ENCODE data around the gene FRK.
"Not testable (repeated sequence)": the region's sequence is repeated elsewhere in the genome, so short reads cannot be mapped to it uniquely, and the experiment has no call there.

FRK gene

DNA sequence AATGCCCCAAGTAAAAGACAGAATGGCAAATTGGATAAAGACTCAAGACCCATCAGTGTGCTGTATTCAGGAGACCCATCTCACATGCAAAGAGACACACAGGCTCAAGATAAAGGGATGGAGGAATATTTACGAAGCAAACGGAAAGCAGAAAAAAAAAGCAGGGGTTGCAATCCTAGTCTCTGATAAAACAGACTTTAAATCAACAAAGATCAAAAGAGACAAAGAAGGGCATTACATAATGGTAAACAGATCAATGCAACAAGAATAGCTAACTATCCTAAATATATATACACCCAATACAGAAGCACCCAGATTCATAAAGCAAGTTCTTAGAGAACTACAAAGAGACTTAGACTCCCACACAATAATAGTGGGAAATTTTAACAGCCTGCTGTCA lies 123.2 kb downstream of the FRK start:
- H3K4ac ChIP-seq (ENCODE audit: low read depth, low read length); H4K8ac ChIP-seq (ENCODE audit: low read depth, low read length); H2BK5ac ChIP-seq (ENCODE audit: low read length); H3K23ac ChIP-seq (ENCODE audit: low read length); H3K79me1 ChIP-seq (ENCODE audit: low read length); H4K5ac ChIP-seq (ENCODE audit: low read length); H3K36me3 ChIP-seq (ENCODE audit: control insufficient read depth, insufficient read depth, low read length); H2AK5ac ChIP-seq (ENCODE audit: low read length); H3K79me2 ChIP-seq (ENCODE audit: control insufficient read depth, insufficient read depth, low read length); H2BK15ac ChIP-seq (replicated peaks; ENCODE audit: low read depth); DNase-seq; H3K27ac ChIP-seq (ENCODE audit: low read depth, low read length); H3K4me2 ChIP-seq (ENCODE audit: low read length); H3K18ac ChIP-seq (ENCODE audit: low read length); H3K27me3 ChIP-seq (ENCODE audit: insufficient read depth, low read length, poor library complexity); H3K9ac ChIP-seq (ENCODE audit: low read length); H3K56ac ChIP-seq (ENCODE audit: low read length); H2BK120ac ChIP-seq (ENCODE audit: low read depth, low read length); H3K4me1 ChIP-seq (ENCODE audit: control insufficient read depth, low read depth, low read length); H3K4me3 ChIP-seq (ENCODE audit: low read length): not testable (repeated sequence)
- WGBS (ENCODE audit: extremely low coverage, insufficient coverage, low lambda C conversion rate) = no CpG with 5 or more reads among the region's 2 CpGs

DNA sequence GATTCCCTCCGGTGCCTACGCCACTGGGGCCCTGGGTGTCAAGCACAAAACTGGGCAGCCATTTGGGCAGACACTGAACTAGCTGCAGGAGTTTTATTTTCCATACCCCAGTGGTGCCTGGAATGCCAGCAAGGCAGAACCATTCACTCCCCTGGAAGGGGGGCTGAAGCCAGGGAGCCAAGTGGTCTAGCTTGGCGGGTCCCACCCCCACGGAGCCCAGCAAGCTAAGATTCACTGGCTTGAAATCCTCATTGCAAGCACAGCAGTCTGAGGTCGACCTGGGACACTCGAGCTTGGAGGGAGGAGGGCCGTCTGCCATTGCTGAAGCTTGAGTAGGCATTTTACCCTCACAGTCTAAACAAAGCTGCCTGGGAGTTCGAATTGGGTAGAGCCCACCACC lies 125.3 kb downstream of the FRK start:
- no peaks in the 10 kb centered on the region for H3K4me1 ChIP-seq (ENCODE audit: control insufficient read depth, low read depth, low read length)
- no peaks in the 10 kb centered on the region for H3K27me3 ChIP-seq (ENCODE audit: insufficient read depth, low read length, poor library complexity)
- H3K23ac ChIP-seq (ENCODE audit: low read length) = no peak overlapping the region
- no peak overlapping the region for H2BK120ac ChIP-seq (ENCODE audit: low read depth, low read length)
- no peaks in the 10 kb centered on the region for H3K36me3 ChIP-seq (ENCODE audit: control insufficient read depth, insufficient read depth, low read length)
- H3K4ac ChIP-seq (ENCODE audit: low read depth, low read length) = no peak overlapping the region
- H4K8ac ChIP-seq (ENCODE audit: low read depth, low read length) = no peak overlapping the region
- WGBS (ENCODE audit: extremely low coverage, insufficient coverage, low lambda C conversion rate) = no CpG with 5 or more reads among the region's 8 CpGs
- H2BK15ac ChIP-seq (replicated peaks; ENCODE audit: low read depth) = no peak overlapping the region
- H3K9ac ChIP-seq (ENCODE audit: low read length) = no peak overlapping the region
- no peak overlapping the region for H3K56ac ChIP-seq (ENCODE audit: low read length)
- no peak for DNase-seq
- H3K4me3 ChIP-seq (ENCODE audit: low read length) = no peak overlapping the region
- H2BK5ac ChIP-seq (ENCODE audit: low read length) = no peak overlapping the region
- H3K4me2 ChIP-seq (ENCODE audit: low read length) = no peak overlapping the region
- H3K27ac ChIP-seq (ENCODE audit: low read depth, low read length) = no peak overlapping the region
- no peak overlapping the region for H3K18ac ChIP-seq (ENCODE audit: low read length)
- H4K5ac ChIP-seq (ENCODE audit: low read length) = no peak overlapping the region
- no peaks in the 10 kb centered on the region for H3K79me2 ChIP-seq (ENCODE audit: control insufficient read depth, insufficient read depth, low read length)
- no peaks in the 10 kb centered on the region for H3K79me1 ChIP-seq (ENCODE audit: low read length)
- H2AK5ac ChIP-seq (ENCODE audit: low read length) = no peak overlapping the region

DNA sequence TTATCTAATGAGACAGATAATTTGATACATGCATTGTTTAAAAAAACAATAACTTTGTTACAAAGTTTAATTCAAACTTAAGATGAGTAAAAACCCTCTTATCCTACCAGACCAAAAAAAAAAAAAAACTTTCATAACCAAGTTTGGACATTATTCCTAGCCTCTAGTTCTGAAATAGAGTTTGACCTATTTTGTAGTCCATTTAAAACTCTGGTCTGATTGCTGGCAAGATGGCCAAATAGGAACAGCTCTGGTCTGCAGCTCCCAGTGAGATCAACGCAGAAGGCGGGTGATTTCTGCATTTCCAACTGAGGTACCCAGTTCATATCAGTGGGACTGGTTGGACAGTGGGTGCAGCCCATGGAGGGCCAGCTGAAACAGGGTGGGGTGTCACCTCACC lies 125.9 kb downstream of the FRK start:
- Histone ChIP-seq H3K79me1 (ENCODE audit: low read length) (no peaks in the 10 kb centered on the region), H4K8ac (ENCODE audit: low read depth, low read length) (no peak overlapping the region), H3K4ac (ENCODE audit: low read depth, low read length) (no peak overlapping the region), H3K27me3 (ENCODE audit: insufficient read depth, low read length, poor library complexity) (no peaks in the 10 kb centered on the region), H3K18ac (ENCODE audit: low read length) (no peak overlapping the region), H3K4me1 (ENCODE audit: control insufficient read depth, low read depth, low read length) (no peaks in the 10 kb centered on the region), H3K56ac (ENCODE audit: low read length) (no peak overlapping the region), H3K4me3 (ENCODE audit: low read length) (no peak overlapping the region), H3K9ac (ENCODE audit: low read length) (no peak overlapping the region), H3K4me2 (ENCODE audit: low read length) (no peak overlapping the region), H2AK5ac (ENCODE audit: low read length) (no peak overlapping the region), H4K5ac (ENCODE audit: low read length) (no peak overlapping the region), H2BK15ac (replicated peaks; ENCODE audit: low read depth) (no peak overlapping the region), H2BK5ac (ENCODE audit: low read length) (no peak overlapping the region), H3K23ac (ENCODE audit: low read length) (no peak overlapping the region), H2BK120ac (ENCODE audit: low read depth, low read length) (no peak overlapping the region), H3K36me3 (ENCODE audit: control insufficient read depth, insufficient read depth, low read length) (no peaks in the 10 kb centered on the region), H3K27ac (ENCODE audit: low read depth, low read length) (no peak overlapping the region), H3K79me2 (ENCODE audit: control insufficient read depth, insufficient read depth, low read length) (no peaks in the 10 kb centered on the region)
- WGBS (ENCODE audit: extremely low coverage, insufficient coverage, low lambda C conversion rate) = no CpG with 5 or more reads among the region's 2 CpGs
- no peak for DNase-seq

DNA sequence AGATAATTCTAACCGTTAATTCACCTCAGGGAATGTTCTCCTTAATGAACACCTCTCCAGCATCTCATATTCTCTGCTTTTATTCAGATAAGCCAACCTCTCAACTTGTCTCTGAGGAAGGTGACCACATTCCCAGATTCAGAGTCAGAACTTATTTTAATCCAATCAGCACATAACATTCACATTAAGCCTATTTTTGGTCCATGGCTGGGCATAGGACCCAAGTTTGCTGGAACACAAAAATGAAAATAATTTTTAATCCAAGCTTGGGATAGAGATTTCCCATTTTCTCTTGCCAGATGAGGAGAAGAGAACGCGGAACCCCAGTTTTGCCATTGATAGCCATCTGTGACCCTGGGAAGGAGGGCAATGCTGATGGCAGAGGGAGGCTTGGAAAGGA lies 126.5 kb downstream of the FRK start:
- H3K4ac ChIP-seq (ENCODE audit: low read depth, low read length) = no peak overlapping the region

DNA sequence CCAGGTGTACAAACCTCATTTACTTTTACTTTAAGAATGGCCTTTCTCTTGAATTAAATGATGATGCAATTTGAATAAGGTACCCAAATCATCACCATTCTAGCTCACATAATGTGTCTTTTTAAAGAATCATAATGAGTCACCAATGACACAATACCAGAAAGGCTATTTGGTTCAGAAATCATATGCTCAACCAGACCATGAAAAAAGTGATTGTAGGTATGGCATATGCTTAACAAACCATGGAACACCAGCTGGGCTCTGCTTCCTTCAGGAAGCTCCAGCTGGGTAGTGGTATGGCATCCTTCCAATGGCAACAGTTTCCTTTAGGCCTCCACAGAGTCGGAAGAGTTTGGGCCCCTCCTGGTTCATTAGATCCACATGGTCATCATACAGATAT lies 128.2 kb downstream of the FRK start:
- Histone ChIP-seq H2BK120ac (ENCODE audit: low read depth, low read length) (no peak overlapping the region), H3K27me3 (ENCODE audit: insufficient read depth, low read length, poor library complexity) (no peaks in the 10 kb centered on the region), H3K4me3 (ENCODE audit: low read length) (no peak overlapping the region), H3K9ac (ENCODE audit: low read length) (no peak overlapping the region), H2AK5ac (ENCODE audit: low read length) (no peak overlapping the region), H3K4me2 (ENCODE audit: low read length) (no peak overlapping the region), H3K4me1 (ENCODE audit: control insufficient read depth, low read depth, low read length) (no peaks in the 10 kb centered on the region), H2BK5ac (ENCODE audit: low read length) (no peak overlapping the region), H4K5ac (ENCODE audit: low read length) (no peak overlapping the region), H3K36me3 (ENCODE audit: control insufficient read depth, insufficient read depth, low read length) (no peaks in the 10 kb centered on the region), H3K18ac (ENCODE audit: low read length) (no peak overlapping the region), H4K8ac (ENCODE audit: low read depth, low read length) (no peak overlapping the region), H3K27ac (ENCODE audit: low read depth, low read length) (no peak overlapping the region), H3K23ac (ENCODE audit: low read length) (no peak overlapping the region), H3K79me1 (ENCODE audit: low read length) (no peaks in the 10 kb centered on the region), H3K56ac (ENCODE audit: low read length) (no peak overlapping the region), H2BK15ac (replicated peaks; ENCODE audit: low read depth) (no peak overlapping the region), H3K4ac (ENCODE audit: low read depth, low read length) (no peak overlapping the region), H3K79me2 (ENCODE audit: control insufficient read depth, insufficient read depth, low read length) (no peaks in the 10 kb centered on the region)
- no CpG with 5 or more reads among the region's 1 CpG for WGBS (ENCODE audit: extremely low coverage, insufficient coverage, low lambda C conversion rate)
- DNase-seq = no peak

More for the DNA sequence above, 126.5 kb downstream of the FRK start:
- no CpG with 5 or more reads among the region's 3 CpGs for WGBS (ENCODE audit: extremely low coverage, insufficient coverage, low lambda C conversion rate)
- H3K9ac ChIP-seq (ENCODE audit: low read length) = no peak overlapping the region
- no peak overlapping the region for H2BK15ac ChIP-seq (replicated peaks; ENCODE audit: low read depth)
- no peak overlapping the region for H2BK5ac ChIP-seq (ENCODE audit: low read length)
- no peak overlapping the region for H3K18ac ChIP-seq (ENCODE audit: low read length)
- H3K27me3 ChIP-seq (ENCODE audit: insufficient read depth, low read length, poor library complexity) = no peaks in the 10 kb centered on the region
- no peak overlapping the region for H3K23ac ChIP-seq (ENCODE audit: low read length)
- no peak overlapping the region for H3K4me2 ChIP-seq (ENCODE audit: low read length)
- H4K5ac ChIP-seq (ENCODE audit: low read length) = no peak overlapping the region
- H3K36me3 ChIP-seq (ENCODE audit: control insufficient read depth, insufficient read depth, low read length) = no peaks in the 10 kb centered on the region
- H2AK5ac ChIP-seq (ENCODE audit: low read length) = no peak overlapping the region
- no peaks in the 10 kb centered on the region for H3K4me1 ChIP-seq (ENCODE audit: control insufficient read depth, low read depth, low read length)
- H4K8ac ChIP-seq (ENCODE audit: low read depth, low read length) = no peak overlapping the region
- H2BK120ac ChIP-seq (ENCODE audit: low read depth, low read length) = no peak overlapping the region
- no peak overlapping the region for H3K27ac ChIP-seq (ENCODE audit: low read depth, low read length)
- no peaks in the 10 kb centered on the region for H3K79me2 ChIP-seq (ENCODE audit: control insufficient read depth, insufficient read depth, low read length)
- H3K79me1 ChIP-seq (ENCODE audit: low read length) = no peaks in the 10 kb centered on the region
- no peak overlapping the region for H3K56ac ChIP-seq (ENCODE audit: low read length)
- H3K4me3 ChIP-seq (ENCODE audit: low read length) = no peak overlapping the region
- no peak for DNase-seq

DNA sequence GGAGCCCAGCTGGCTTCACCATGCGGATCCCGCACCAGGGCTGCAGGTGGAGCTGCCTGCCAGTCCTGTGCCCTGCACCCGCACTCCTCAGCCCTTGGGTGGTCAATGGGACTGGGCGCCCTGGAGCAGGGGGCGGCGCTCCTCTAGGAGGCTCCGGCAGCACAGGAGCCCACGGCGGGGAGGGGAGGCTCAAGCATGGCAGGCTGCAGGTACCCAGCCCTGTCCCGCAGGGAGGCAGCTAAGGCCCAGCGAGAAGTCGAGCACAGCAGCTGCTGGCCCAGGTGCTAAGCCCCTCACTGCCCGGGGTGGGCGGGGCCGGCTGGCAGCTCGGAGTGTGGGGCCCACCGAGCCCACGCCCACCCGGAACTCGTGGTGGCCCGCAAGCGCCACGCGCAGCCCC lies 132.7 kb downstream of the FRK start:
- H3K79me1 ChIP-seq (ENCODE audit: low read length); H3K9ac ChIP-seq (ENCODE audit: low read length); H2BK120ac ChIP-seq (ENCODE audit: low read depth, low read length); H3K27ac ChIP-seq (ENCODE audit: low read depth, low read length); H3K4me3 ChIP-seq (ENCODE audit: low read length); H4K5ac ChIP-seq (ENCODE audit: low read length); H3K56ac ChIP-seq (ENCODE audit: low read length); H3K27me3 ChIP-seq (ENCODE audit: insufficient read depth, low read length, poor library complexity); H3K4me2 ChIP-seq (ENCODE audit: low read length); H3K18ac ChIP-seq (ENCODE audit: low read length); H2BK5ac ChIP-seq (ENCODE audit: low read length); H4K8ac ChIP-seq (ENCODE audit: low read depth, low read length); H3K23ac ChIP-seq (ENCODE audit: low read length); H3K36me3 ChIP-seq (ENCODE audit: control insufficient read depth, insufficient read depth, low read length); H2AK5ac ChIP-seq (ENCODE audit: low read length); DNase-seq; H3K4me1 ChIP-seq (ENCODE audit: control insufficient read depth, low read depth, low read length); H3K79me2 ChIP-seq (ENCODE audit: control insufficient read depth, insufficient read depth, low read length); H2BK15ac ChIP-seq (replicated peaks; ENCODE audit: low read depth); H3K4ac ChIP-seq (ENCODE audit: low read depth, low read length): not testable (repeated sequence)
- no CpG with 5 or more reads among the region's 24 CpGs for WGBS (ENCODE audit: extremely low coverage, insufficient coverage, low lambda C conversion rate)

Data from mesendoderm (in vitro differentiated cells).